Neural cell (in vitro differentiated cells): Measurements from ENCODE around the gene KRTAP5-1.

Experiments
- CTCF ChIP-seq: fragments of 450-650 bp; IDR thresholded peaks from 2 replicates; pipeline ENCODE4 v1.5.1; 2014; ENCODE audit warnings: antibody characterized with exemption, mild to moderate bottlenecking, moderate library complexity; ENCODE audit not compliant: poor library complexity, severe bottlenecking
- EP300 ChIP-seq: fragments of 450-650 bp; conservative IDR thresholded peaks from 2 replicates; pipeline ENCODE4 v1.6.1; 2014; ENCODE audit warnings: antibody characterized with exemption, mild to moderate bottlenecking, moderate library complexity; ENCODE audit not compliant: poor library complexity, severe bottlenecking
- EZH2 ChIP-seq: fragments of 200-600, 300-800 bp; shearing (Covaris generic), sonication (generic); IDR thresholded peaks from 2 replicates; pipeline ENCODE4 v1.6.1; 2014; ENCODE audit warnings: antibody characterized with exemption, low read length, borderline replicate concordance, mild to moderate bottlenecking; ENCODE audit not compliant: insufficient read depth, poor library complexity, severe bottlenecking

GRCh38 chr11:1558775-1559110 lies 26.3 kb downstream of the KRTAP5-1 start:
- TF ChIP-seq EP300, result no peak
- TF ChIP-seq CTCF, result no peak
- no peak for TF ChIP-seq EZH2
